HG03432 (cell line): Measurements from ENCODE around the gene RASD1.

ENCODE experiments used
- ATAC-seq: cut with Tn5 transposase; IDR thresholded peaks from one replicate; pipeline ENCODE4 v1.9.1; 2021; ENCODE audit warnings: mild to moderate bottlenecking, moderate library complexity; ENCODE audit not compliant: unreplicated experiment

Gene RASD1

GRCh38 chr17:17448076-17448475 lies 48.1 kb downstream of the RASD1 start:
- no peak for ATAC-seq

GRCh38 chr17:17447264-17447663 lies 48.9 kb downstream of the RASD1 start:
- no peak for ATAC-seq

- no peak for ATAC-seq
Observed at GRCh38 chr17:17446666-17447155, 49.5 kb downstream of the RASD1 start.

- ATAC-seq: no peak
Observed at GRCh38 chr17:17445925-17446665, 50.1 kb downstream of the RASD1 start.

- no peak for ATAC-seq
Observed at GRCh38 chr17:17445296-17445924, 50.8 kb downstream of the RASD1 start.
